KMS-11 (cell line): ENCODE results near the gene GPN3.
"Not testable (repeated sequence)": the region's sequence is repeated elsewhere in the genome, so short reads cannot be mapped to it uniquely, and the experiment has no call there.

ENCODE experiments used
- H2AFZ ChIP-seq: fragments of 200-600 bp; sonication (generic); 2 replicates; pipeline ENCODE4 v1.6.1; 2016; ENCODE audit warnings: antibody characterized with exemption, mixed run types, low read depth
- H3K27ac ChIP-seq: fragments of 200-600 bp; sonication (generic); 2 replicates; pipeline ENCODE4 v1.6.1; 2016; ENCODE audit warnings: mild to moderate bottlenecking, mixed run types
- H3K27me3 ChIP-seq: fragments of 200-600 bp; sonication (generic); 2 replicates; pipeline ENCODE4 v1.6.1; 2017; ENCODE audit warnings: mild to moderate bottlenecking, low read depth, mixed run types, moderate library complexity; ENCODE audit not compliant: insufficient read depth
- H3K36me3 ChIP-seq: fragments of 200-600 bp; sonication (generic); 2 replicates; pipeline ENCODE4 v1.6.1; 2017; ENCODE audit warnings: mild to moderate bottlenecking, mixed run types; ENCODE audit not compliant: insufficient read depth
- H3K4me1 ChIP-seq: fragments of 200-600 bp; sonication (generic); 2 replicates; pipeline ENCODE4 v1.6.1; 2016; ENCODE audit warnings: mild to moderate bottlenecking, low read depth, mixed run types; ENCODE audit not compliant: poor library complexity, severe bottlenecking
- H3K4me2 ChIP-seq: fragments of 200-600 bp; sonication (generic); 2 replicates; pipeline ENCODE4 v1.7.0; 2016; ENCODE audit warnings: mild to moderate bottlenecking, mixed run types
- H3K4me3 ChIP-seq: fragments of 200-600 bp; sonication (generic); IDR thresholded peaks from 2 replicates; pipeline ENCODE4 v1.6.1; 2017; ENCODE audit warnings: low read depth, low read length, mixed read lengths; ENCODE audit not compliant: insufficient read depth
- H3K79me2 ChIP-seq: fragments of 200-600 bp; sonication (generic); 2 replicates; pipeline ENCODE4 v1.6.1; 2016; ENCODE audit warnings: low read depth, mixed run types; ENCODE audit not compliant: insufficient read depth
- H3K9ac ChIP-seq: fragments of 200-600 bp; sonication (generic); 2 replicates; pipeline ENCODE4 v1.6.1; 2016; ENCODE audit warnings: mild to moderate bottlenecking, mixed run types
- H4K20me1 ChIP-seq: fragments of 200-600 bp; sonication (generic); 2 replicates; pipeline ENCODE4 v1.6.1; 2016; ENCODE audit warnings: mild to moderate bottlenecking, mixed run types; ENCODE audit not compliant: insufficient read depth
- TF ChIP-seq, protein P1 (sequence below): fragments of 200-600 bp; sonication (generic); conservative IDR thresholded peaks from 2 replicates; pipeline ENCODE4 v1.6.1; 2017; ENCODE audit warnings: low read depth, mild to moderate bottlenecking, antibody characterized with exemption, low read length, moderate library complexity, mixed read lengths

The GPN3 gene

GRCh38 chr12:110421701-110422100 lies 46.4 kb downstream of the GPN3 start:
- no peak overlapping the region for H3K4me3 ChIP-seq
- H3K9ac ChIP-seq: no peak overlapping the region
- H3K79me2 ChIP-seq: no peaks in the 10 kb centered on the region
- TF ChIP-seq, protein P1, sequence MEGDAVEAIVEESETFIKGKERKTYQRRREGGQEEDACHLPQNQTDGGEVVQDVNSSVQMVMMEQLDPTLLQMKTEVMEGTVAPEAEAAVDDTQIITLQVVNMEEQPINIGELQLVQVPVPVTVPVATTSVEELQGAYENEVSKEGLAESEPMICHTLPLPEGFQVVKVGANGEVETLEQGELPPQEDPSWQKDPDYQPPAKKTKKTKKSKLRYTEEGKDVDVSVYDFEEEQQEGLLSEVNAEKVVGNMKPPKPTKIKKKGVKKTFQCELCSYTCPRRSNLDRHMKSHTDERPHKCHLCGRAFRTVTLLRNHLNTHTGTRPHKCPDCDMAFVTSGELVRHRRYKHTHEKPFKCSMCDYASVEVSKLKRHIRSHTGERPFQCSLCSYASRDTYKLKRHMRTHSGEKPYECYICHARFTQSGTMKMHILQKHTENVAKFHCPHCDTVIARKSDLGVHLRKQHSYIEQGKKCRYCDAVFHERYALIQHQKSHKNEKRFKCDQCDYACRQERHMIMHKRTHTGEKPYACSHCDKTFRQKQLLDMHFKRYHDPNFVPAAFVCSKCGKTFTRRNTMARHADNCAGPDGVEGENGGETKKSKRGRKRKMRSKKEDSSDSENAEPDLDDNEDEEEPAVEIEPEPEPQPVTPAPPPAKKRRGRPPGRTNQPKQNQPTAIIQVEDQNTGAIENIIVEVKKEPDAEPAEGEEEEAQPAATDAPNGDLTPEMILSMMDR: no peak
- H3K27me3 ChIP-seq: no peaks in the 10 kb centered on the region
- H3K4me2 ChIP-seq: no peak overlapping the region
- no peaks in the 10 kb centered on the region for H4K20me1 ChIP-seq
- H3K27ac ChIP-seq: no peak overlapping the region
- H3K4me1 ChIP-seq: no peaks in the 10 kb centered on the region
- H2AFZ ChIP-seq: no peak overlapping the region
- no peaks in the 10 kb centered on the region for H3K36me3 ChIP-seq

DNA sequence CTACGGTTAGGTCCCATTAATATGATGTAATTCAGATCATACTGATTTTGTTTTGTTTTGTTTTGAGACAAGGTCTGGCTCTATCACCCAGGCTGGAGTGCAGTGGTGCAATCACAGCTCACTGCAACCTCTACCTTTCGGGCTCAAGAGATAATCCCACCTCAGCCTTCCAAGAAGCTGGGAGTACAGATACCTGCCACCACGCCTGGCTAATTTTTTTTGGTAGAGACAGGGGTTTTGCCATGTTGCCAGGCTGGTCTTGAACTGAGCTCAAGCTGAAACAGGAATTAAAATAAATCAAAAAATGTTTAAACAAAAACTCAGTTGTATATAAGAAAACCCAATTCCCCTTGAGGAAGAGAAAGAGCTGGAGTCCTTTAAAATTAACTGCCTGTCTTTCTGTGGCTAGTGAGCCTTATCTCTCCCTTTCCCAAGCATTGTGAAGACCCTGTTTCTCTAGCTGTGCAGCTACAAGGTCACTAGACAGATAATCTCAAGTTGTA lies 46.8 kb downstream of the GPN3 start:
- Histone ChIP-seq H3K27me3 (no peaks in the 10 kb centered on the region), H2AFZ (no peak overlapping the region), H3K4me2 (no peak overlapping the region), H3K4me1 (no peaks in the 10 kb centered on the region), H4K20me1 (no peaks in the 10 kb centered on the region), H3K4me3 (no peak overlapping the region), H3K36me3 (no peaks in the 10 kb centered on the region), H3K79me2 (no peaks in the 10 kb centered on the region), H3K27ac (no peak overlapping the region), H3K9ac (no peak overlapping the region)
- TF ChIP-seq, protein P1: no peak

- not testable (repeated sequence) for H3K27me3 ChIP-seq, H3K4me2 ChIP-seq, H3K4me3 ChIP-seq, H2AFZ ChIP-seq, H3K27ac ChIP-seq, H3K79me2 ChIP-seq, H3K9ac ChIP-seq, H4K20me1 ChIP-seq, H3K4me1 ChIP-seq, H3K36me3 ChIP-seq
Observed at GRCh38 chr12:110420644-110421043, 47.4 kb downstream of the GPN3 start.

GRCh38 chr12:110417113-110417512 lies 50.9 kb downstream of the GPN3 start:
- not testable (repeated sequence) for H3K4me2 ChIP-seq

GRCh38 chr12:110410086-110410485 lies 58.0 kb downstream of the GPN3 start:
- H2AFZ ChIP-seq, H3K4me1 ChIP-seq, H3K79me2 ChIP-seq, H3K9ac ChIP-seq, H3K4me3 ChIP-seq, H3K27me3 ChIP-seq, H4K20me1 ChIP-seq, H3K27ac ChIP-seq, H3K36me3 ChIP-seq, H3K4me2 ChIP-seq: not testable (repeated sequence)

More at GRCh38 chr12:110417113-110417512, 50.9 kb downstream of the GPN3 start:
- H3K4me1 ChIP-seq, H3K36me3 ChIP-seq, H2AFZ ChIP-seq, H3K27me3 ChIP-seq, H3K27ac ChIP-seq, H3K9ac ChIP-seq, H3K79me2 ChIP-seq, H4K20me1 ChIP-seq, H3K4me3 ChIP-seq: not testable (repeated sequence)

DNA sequence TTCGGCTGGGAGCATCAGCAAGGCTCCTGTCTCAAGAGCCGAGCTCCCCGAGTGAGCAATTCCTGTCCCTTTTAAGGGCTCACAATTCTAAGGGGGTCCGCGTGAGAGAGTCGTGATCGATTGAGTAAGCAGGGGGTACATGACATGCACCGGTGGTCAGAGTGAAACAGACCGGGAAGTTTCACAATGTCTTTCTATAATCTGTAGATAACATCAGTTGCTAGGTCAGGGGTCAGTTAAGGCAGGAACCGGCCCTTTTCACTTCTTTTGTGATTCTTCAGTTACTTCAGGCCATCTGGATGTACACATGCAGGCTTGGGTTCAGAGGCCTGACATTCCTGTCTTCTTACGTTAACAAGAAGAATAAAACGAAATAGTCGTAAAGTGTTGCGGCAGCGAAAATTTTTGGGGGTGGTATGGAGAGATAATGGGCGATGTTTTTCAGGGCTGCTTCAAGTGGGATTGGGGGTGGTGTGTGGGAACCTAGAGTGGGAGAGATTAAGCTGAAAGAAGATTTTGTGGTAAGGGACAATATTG lies 62.9 kb downstream of the GPN3 start:
- H3K79me2 ChIP-seq: peaks cover 32% of the 10 kb centered on the region
- not testable (repeated sequence) for H3K4me3 ChIP-seq, H4K20me1 ChIP-seq, H3K9ac ChIP-seq, H3K4me2 ChIP-seq, H3K4me1 ChIP-seq, H3K27ac ChIP-seq, H2AFZ ChIP-seq, H3K27me3 ChIP-seq, H3K36me3 ChIP-seq
